B cell (primary cell): Measurements from ENCODE around the gene KCNS1. TPM values are rescaled to one million over a fixed set of nuclear protein-coding genes. Genes with fewer than 3 reads are reported as not detected.
A peak's percentile ranks its signal among the peaks of the same experiment; 100 is the strongest.

Experiments used
- ATAC-seq: fragments of 200-7000 bp; cut with Tn5 transposase; one replicate; pipeline ENCODE4 v1.10.0; 2021; ENCODE audit warnings: low read depth, mild to moderate bottlenecking, moderate number of reproducible peaks, moderate library complexity
- CTCF ChIA-PET: fragments of 350-600 bp; sonication (Branson Sonifier 250); formaldehyde crosslinking; loops from one replicate; lab custom pipeline; 2021; ENCODE audit warnings: antibody characterized with exemption, inconsistent platforms; lab: Charles Lee
- POLR2A ChIA-PET: fragments of 350-600 bp; sonication (Branson Sonifier 250); formaldehyde crosslinking; loops from one replicate; lab custom pipeline; 2021; ENCODE audit warnings: antibody characterized with exemption; lab: Charles Lee
- DNase-seq: peaks from one replicate; pipeline ENCODE4 v3.0.0; 2013
- H2AFZ ChIP-seq: 2 replicates; pipeline ENCODE4 v1.6.1; 2012; ENCODE audit warnings: mild to moderate bottlenecking, low read depth, low read length; ENCODE audit not compliant: insufficient read depth, poor library complexity, severe bottlenecking
- H3K27ac ChIP-seq, 2 donors: 1 replicate in 1 of 2; 2 replicates in 1 of 2; pipeline ENCODE4 v1.5.1; 2012 to 2013; ENCODE audit warnings: low read length in 2 of 2, mild to moderate bottlenecking in 2 of 2, moderate library complexity in 1 of 2
- H3K27me3 ChIP-seq, 4 experiments: fragments of 200-600 bp in 1 of 4; sonication (generic) in 1 of 4; replicated peaks in 1 of 4; 1 replicate in 2 of 4; 2 replicates in 2 of 4; pipeline versions ENCODE4 v1.6.1 to v1.7.0; 2013 to 2016; ENCODE audit warnings: low read length in 3 of 4, mild to moderate bottlenecking in 2 of 4, mixed read lengths in 1 of 4, moderate library complexity in 1 of 4; ENCODE audit not compliant: insufficient read depth in 4 of 4, control insufficient read depth in 3 of 4; ENCODE audit errors: control extremely low read depth in 1 of 4
- H3K36me3 ChIP-seq, 2 experiments: replicated peaks in 1 of 2; 1 replicate in 1 of 2; 2 replicates in 1 of 2; pipeline versions ENCODE4 v1.6.1 to v1.7.1; 2013; ENCODE audit warnings: low read length in 1 of 2; ENCODE audit not compliant: insufficient read depth in 2 of 2, control insufficient read depth in 1 of 2; ENCODE audit errors: control extremely low read depth in 1 of 2, extremely low read depth in 1 of 2
- H3K4me1 ChIP-seq, 2 donors: fragments of 200-600 bp in 1 of 2; sonication (generic) in 1 of 2; 1 replicate in 1 of 2; 2 replicates in 1 of 2; pipeline versions ENCODE4 v1.5.1 to v1.6.1; 2013 to 2017; ENCODE audit warnings: low read length in 2 of 2; ENCODE audit not compliant: control insufficient read depth in 2 of 2, insufficient read depth in 2 of 2
- H3K4me2 ChIP-seq: replicated peaks from 2 replicates; pipeline ENCODE3; 2012; ENCODE audit warnings: mild to moderate bottlenecking, low read depth, low read length; ENCODE audit not compliant: poor library complexity, severe bottlenecking
- H3K4me3 ChIP-seq, 5 experiments: fragments of 200-600 bp in 1 of 5; sonication (generic) in 1 of 5; 1 replicate in 3 of 5; 2 replicates in 2 of 5; pipeline versions ENCODE4 v1.5.1 to v1.7.0; 2011 to 2016; ENCODE audit warnings: low read length in 4 of 5, mild to moderate bottlenecking in 4 of 5, low read depth in 2 of 5, control low read depth in 1 of 5, moderate library complexity in 1 of 5; ENCODE audit not compliant: insufficient read depth in 1 of 5; ENCODE audit errors: control extremely low read depth in 1 of 5, extremely low read depth in 1 of 5
- H3K79me2 ChIP-seq: fragments of 200-600 bp; sonication (generic); one replicate; pipeline ENCODE4 v1.6.0; 2016; ENCODE audit warnings: low read length; ENCODE audit not compliant: control insufficient read depth, insufficient read depth
- H3K9ac ChIP-seq: fragments of 200-600 bp; sonication (generic); 2 replicates; pipeline ENCODE4 v1.6.1; 2017; ENCODE audit warnings: mild to moderate bottlenecking, low read length, moderate library complexity
- H3K9me3 ChIP-seq, 3 donors: one replicate each; pipeline versions ENCODE4 v1.6.1 to v1.7.1; 2013; ENCODE audit warnings: low read length in 2 of 3; ENCODE audit not compliant: control insufficient read depth in 2 of 3, insufficient read depth in 1 of 3; ENCODE audit errors: control extremely low read depth in 1 of 3
- H4K20me1 ChIP-seq: 2 replicates; pipeline ENCODE4 v1.6.0; 2012; ENCODE audit warnings: mild to moderate bottlenecking, low read length; ENCODE audit not compliant: insufficient read depth, control insufficient read depth, poor library complexity, severe bottlenecking
- H3K27ac Mint-ChIP-seq: one replicate; pipeline ENCODE4 v1.8.0; 2021; ENCODE audit warnings: mixed read lengths
- H3K27me3 Mint-ChIP-seq: one replicate; pipeline ENCODE4 v1.8.0; 2021; ENCODE audit warnings: mixed read lengths
- H3K4me1 Mint-ChIP-seq: one replicate; pipeline ENCODE4 v1.8.0; 2021; ENCODE audit warnings: mixed read lengths
- H3K4me3 Mint-ChIP-seq: one replicate; pipeline ENCODE4 v1.8.0; 2021; ENCODE audit warnings: mixed read lengths
- H3K9me3 Mint-ChIP-seq: one replicate; pipeline ENCODE4 v1.8.0; 2022; ENCODE audit warnings: mixed read lengths; ENCODE audit not compliant: insufficient read depth
- EZH2 ChIP-seq: IDR thresholded peaks from 2 replicates; pipeline ENCODE4 v1.6.1; 2012; ENCODE audit warnings: borderline replicate concordance, low read depth, mild to moderate bottlenecking, moderate library complexity, low read length; ENCODE audit not compliant: insufficient read depth, poor library complexity, severe bottlenecking
- WGBS: methylation state at CpG from one replicate; pipeline ENCODE4 v1.1.5; 2013; ENCODE audit warnings: missing lambda C conversion rate; ENCODE audit not compliant: insufficient coverage; 5-methylcytosine and 5-hydroxymethylcytosine counted together
- intact Hi-C: fragments of 100-400 bp; cut with micrococcal nuclease; formaldehyde crosslinking; loops from one replicate; pipeline ENCODE4 v1.10.0; 2022
- polyA plus RNA-seq: library from polyadenylated mRNA; depleted of rRNA; stranded (reverse); fragments of >200 nt; gene quantifications from 2 replicates; pipeline ENCODE4 v1.2.3, GENCODE V29; 2012
- total RNA-seq, 2 donors: library from RNA; stranded (reverse); fragments of 120-200 nt in 1 of 2; gene quantifications; 1 replicate in 1 of 2; 2 replicates in 1 of 2; pipeline versions ENCODE4 v1.2.3 to v1.2.4, GENCODE V29; 2013 to 2022
- TF ChIP-seq, protein P1 (sequence below): fragments of 200-600 bp; IDR thresholded peaks from one replicate; pipeline ENCODE4 v1.8.0; 2022; ENCODE audit warnings: antibody characterized with exemption, mild to moderate bottlenecking

The KCNS1 gene
- total and polyA plus RNA-seq, 2 donors (not counting 1 experiment from before 2014, with no cell fraction given) = 0.04 TPM; not detected in 1

DNA sequence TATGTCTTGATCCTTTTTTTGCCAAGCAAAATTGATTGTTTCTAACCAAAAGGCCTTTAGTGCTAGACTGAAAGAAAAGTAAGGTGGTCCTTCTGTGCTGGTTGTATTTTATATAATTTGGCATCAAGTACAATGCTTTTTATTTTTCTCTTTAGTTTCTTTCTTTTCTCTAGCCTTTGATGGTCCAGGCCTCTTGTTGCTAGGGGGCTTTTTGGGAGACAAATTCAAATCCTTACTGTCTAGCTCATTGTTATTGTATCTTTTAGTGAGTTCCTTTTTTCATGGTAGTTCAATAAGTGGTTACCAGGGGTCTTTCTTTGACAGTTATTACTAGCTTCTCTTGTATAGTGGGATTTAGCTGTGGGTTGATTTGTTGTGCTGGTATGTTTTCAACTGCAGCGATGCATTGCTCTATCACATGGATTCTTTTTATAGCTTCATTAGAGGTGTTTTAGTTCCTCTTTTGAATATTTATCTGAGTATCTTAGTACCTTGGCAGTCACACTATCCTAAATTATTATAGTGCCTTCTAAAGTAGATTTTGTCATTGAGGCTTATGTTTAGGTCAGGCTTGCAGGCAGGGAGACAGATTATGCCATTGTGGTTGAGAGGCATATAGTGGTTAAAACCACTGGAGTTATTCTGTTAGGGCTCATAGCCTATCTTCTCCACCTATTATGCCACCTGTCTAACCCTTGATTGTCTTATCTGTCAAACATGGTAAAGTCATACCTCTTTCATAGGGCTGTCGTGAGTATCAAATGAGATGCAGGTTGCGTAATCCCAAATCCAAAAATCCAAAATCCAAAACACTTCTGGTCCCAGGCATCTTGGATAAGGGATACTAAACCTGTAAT is 49.5 kb downstream of the KCNS1 start:
- H3K9me3 Mint-ChIP-seq = no peaks in the 10 kb centered on the region
- H3K27me3 Mint-ChIP-seq = no peaks in the 10 kb centered on the region
- H3K4me3 Mint-ChIP-seq = peak overlapping the region; percentile 85
- intact Hi-C loops = no loop called here
- Histone ChIP-seq H2AFZ (no peak overlapping the region), H3K9ac (peak overlapping the region; percentile 46), H3K27me3 (no peaks in the 10 kb centered on the region), H4K20me1 (no peaks in the 10 kb centered on the region), H3K36me3 (peaks cover 0 to 31% of the 10 kb centered on the region in 2 experiments), H3K4me1 (peaks cover 53 to 58% of the 10 kb centered on the region in 2 donors), H3K79me2 (peaks cover 97% of the 10 kb centered on the region), H3K4me2 (peak overlapping the region; percentile 70), H3K27ac (peak overlapping the region; percentile 82 to 88), H3K4me3 (peak overlapping the region in 3 of 5 experiments; percentile 8 to 51 (median 18)), H3K9me3 (no peaks in the 10 kb centered on the region)
- POLR2A ChIA-PET = no interaction called here
- peak overlapping the region; percentile 97 for H3K27ac Mint-ChIP-seq
- peaks cover 75% of the 10 kb centered on the region for H3K4me1 Mint-ChIP-seq
- ATAC-seq (peak; percentile 81), DNase-seq (peak; percentile 68)
- CTCF ChIA-PET = interaction anchor here (0.8 to 8.4 kb wide), 11 partner anchors 8 to 383 kb away, joined by 3 to 80 read pairs (median 3); no protein-coding TSS in a partner anchor
- TF ChIP-seq EZH2 = no peak
- TF ChIP-seq, protein P1, sequence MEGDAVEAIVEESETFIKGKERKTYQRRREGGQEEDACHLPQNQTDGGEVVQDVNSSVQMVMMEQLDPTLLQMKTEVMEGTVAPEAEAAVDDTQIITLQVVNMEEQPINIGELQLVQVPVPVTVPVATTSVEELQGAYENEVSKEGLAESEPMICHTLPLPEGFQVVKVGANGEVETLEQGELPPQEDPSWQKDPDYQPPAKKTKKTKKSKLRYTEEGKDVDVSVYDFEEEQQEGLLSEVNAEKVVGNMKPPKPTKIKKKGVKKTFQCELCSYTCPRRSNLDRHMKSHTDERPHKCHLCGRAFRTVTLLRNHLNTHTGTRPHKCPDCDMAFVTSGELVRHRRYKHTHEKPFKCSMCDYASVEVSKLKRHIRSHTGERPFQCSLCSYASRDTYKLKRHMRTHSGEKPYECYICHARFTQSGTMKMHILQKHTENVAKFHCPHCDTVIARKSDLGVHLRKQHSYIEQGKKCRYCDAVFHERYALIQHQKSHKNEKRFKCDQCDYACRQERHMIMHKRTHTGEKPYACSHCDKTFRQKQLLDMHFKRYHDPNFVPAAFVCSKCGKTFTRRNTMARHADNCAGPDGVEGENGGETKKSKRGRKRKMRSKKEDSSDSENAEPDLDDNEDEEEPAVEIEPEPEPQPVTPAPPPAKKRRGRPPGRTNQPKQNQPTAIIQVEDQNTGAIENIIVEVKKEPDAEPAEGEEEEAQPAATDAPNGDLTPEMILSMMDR = no peak
- no CpG with 5 or more reads among the region's 3 CpGs for WGBS
